OCI-LY7 (cell line): ENCODE data around the gene LOXHD1. TPM values are rescaled to one million over a fixed set of nuclear protein-coding genes. Genes with fewer than 3 reads are reported as not detected.

Experiments used
- BruUV-seq: library from RNA; stranded (reverse); fragments of 400-500 nt; replicated peaks from 2 replicates; lab custom pipeline; 2021; lab: Mats Ljungman, UMichigan
- CTCF ChIA-PET: fragments of 300-600 bp; sonication (Branson Sonifier 250); formaldehyde crosslinking; loops from one replicate; lab custom pipeline; 2022; ENCODE audit warnings: antibody characterized with exemption; ENCODE audit not compliant: unreplicated experiment; lab: Charles Lee
- POLR2A ChIA-PET: fragments of 300-600 bp; sonication (Branson Sonifier 250); formaldehyde crosslinking; loops from one replicate; lab custom pipeline; 2022; ENCODE audit warnings: antibody characterized with exemption; lab: Charles Lee
- DNase-seq: peaks from one replicate; pipeline ENCODE4 v3.0.0-alpha.2; 2015; ENCODE audit warnings: low spot score
- H2AFZ ChIP-seq: fragments of 200-600 bp; sonication (generic), shearing (Covaris generic); 2 replicates; pipeline ENCODE4 v1.6.1; 2014; ENCODE audit warnings: mild to moderate bottlenecking, antibody characterized with exemption, low read length, moderate library complexity
- H3K27ac ChIP-seq: fragments of 200-600 bp; sonication (generic); 2 replicates; pipeline ENCODE4 v1.5.1; 2014; ENCODE audit warnings: mixed run types, low read depth, mild to moderate bottlenecking, moderate library complexity, low read length, inconsistent platforms; ENCODE audit not compliant: poor library complexity, severe bottlenecking
- H3K36me3 ChIP-seq: fragments of 200-600 bp; sonication (generic); 2 replicates; pipeline ENCODE4 v1.6.1; 2014; ENCODE audit warnings: mild to moderate bottlenecking, antibody characterized with exemption, low read length, moderate library complexity, mixed read lengths; ENCODE audit not compliant: insufficient read depth
- H3K4me1 ChIP-seq: fragments of 200-600 bp; sonication (generic); 2 replicates; pipeline ENCODE4 v1.5.1; 2014; ENCODE audit warnings: mild to moderate bottlenecking, low read length; ENCODE audit not compliant: insufficient read depth, poor library complexity, severe bottlenecking
- H3K4me2 ChIP-seq: fragments of 200-600 bp; sonication (generic); 2 replicates; pipeline ENCODE4 v1.6.1; 2014; ENCODE audit warnings: mild to moderate bottlenecking, low read length
- H3K4me3 ChIP-seq: fragments of 200-600 bp; sonication (generic); 2 replicates; pipeline ENCODE4 v1.5.1; 2014; ENCODE audit warnings: mild to moderate bottlenecking, low read depth, low read length; ENCODE audit not compliant: poor library complexity, severe bottlenecking
- H3K79me2 ChIP-seq: fragments of 200-600 bp; sonication (generic); 2 replicates; pipeline ENCODE4 v1.6.1; 2016; ENCODE audit warnings: low read depth, mild to moderate bottlenecking, low read length, moderate library complexity, mixed read lengths; ENCODE audit not compliant: insufficient read depth
- H3K9me2 ChIP-seq: fragments of 200-600 bp; sonication (generic); 2 replicates; pipeline ENCODE4 v1.6.1; 2016; ENCODE audit warnings: mild to moderate bottlenecking, low read length, mixed read lengths; ENCODE audit not compliant: insufficient read depth
- H3K9me3 ChIP-seq: fragments of 200-600 bp; sonication (generic); 2 replicates; pipeline ENCODE4 v1.6.1; 2014; ENCODE audit warnings: mild to moderate bottlenecking, mixed run types, low read length, mixed read lengths
- H4K20me1 ChIP-seq: fragments of 200-600 bp; sonication (generic); 2 replicates; pipeline ENCODE4 v1.6.1; 2014; ENCODE audit warnings: mild to moderate bottlenecking, antibody characterized with exemption, low read length, moderate library complexity, mixed read lengths; ENCODE audit not compliant: insufficient read depth
- CTCF ChIP-seq: fragments of 200-600 bp; sonication (generic); conservative IDR thresholded peaks from 2 replicates; pipeline ENCODE4 v1.5.1; 2014; ENCODE audit warnings: mild to moderate bottlenecking, antibody characterized with exemption, low read length, moderate library complexity, mixed read lengths
- EZH2phosphoT487 ChIP-seq: fragments of 200-600 bp; sonication (generic); IDR thresholded peaks from 2 replicates; pipeline ENCODE4 v1.6.1; 2018; ENCODE audit warnings: low read depth, borderline replicate concordance, mild to moderate bottlenecking, mixed run types, antibody characterized with exemption, low read length, moderate library complexity, mixed read lengths
- intact Hi-C: fragments of 100-400 bp; cut with micrococcal nuclease; formaldehyde crosslinking; loops from one replicate; pipeline ENCODE4 v1.10.0; 2022; ENCODE audit not compliant: unreplicated experiment
- total RNA-seq, 2 experiments: library from RNA; depleted of rRNA in 1 of 2; stranded (reverse); fragments of >200 nt in 1 of 2; shearing (Covaris generic) in 1 of 2; gene quantifications; 2 replicates each; pipeline ENCODE4 v1.2.3, GENCODE V29; 2014 to 2022

The LOXHD1 gene
- total RNA-seq, 2 experiments from 2014 or later, result not detected

GRCh38 chr18:46704189-46704588 is 47.2 kb upstream of the LOXHD1 start:
- BruUV-seq, result no TSS peak
- POLR2A ChIA-PET, result no interaction called here

GRCh38 chr18:46702471-46702870 is 45.5 kb upstream of the LOXHD1 start:
- Histone ChIP-seq H3K79me2 (no peaks in the 10 kb centered on the region), H3K4me3 (no peak overlapping the region), H2AFZ (no peak overlapping the region), H3K9me3 (no peaks in the 10 kb centered on the region), H3K4me2 (no peak overlapping the region), H3K27ac (no peak overlapping the region), H3K36me3 (no peaks in the 10 kb centered on the region), H3K4me1 (peaks cover 15% of the 10 kb centered on the region), H3K9me2 (no peaks in the 10 kb centered on the region), H4K20me1 (no peaks in the 10 kb centered on the region)
- CTCF ChIA-PET, result no interaction called here
- DNase-seq, result no peak
- intact Hi-C loops, result no loop called here
- TF ChIP-seq CTCF, result no peak
- TF ChIP-seq EZH2phosphoT487, result no peak
- POLR2A ChIA-PET, result interaction anchor here (0.7 to 1.1 kb wide), 2 partner anchors 8 to 12 kb away, joined by 4 read pairs; no protein-coding TSS in a partner anchor
- no TSS peak for BruUV-seq

More at GRCh38 chr18:46704189-46704588, 47.2 kb upstream of the LOXHD1 start:
- Histone ChIP-seq H2AFZ (no peak overlapping the region), H3K36me3 (no peaks in the 10 kb centered on the region), H3K79me2 (no peaks in the 10 kb centered on the region), H3K4me3 (no peak overlapping the region), H3K27ac (no peak overlapping the region), H3K9me2 (no peaks in the 10 kb centered on the region), H3K4me2 (no peak overlapping the region), H3K4me1 (peaks cover 24% of the 10 kb centered on the region), H3K9me3 (no peaks in the 10 kb centered on the region), H4K20me1 (no peaks in the 10 kb centered on the region)
- CTCF ChIA-PET, result no interaction called here
- no peak for DNase-seq
- intact Hi-C loops, result no loop called here
- TF ChIP-seq CTCF, result no peak
- TF ChIP-seq EZH2phosphoT487, result no peak

- ChIA-PET CTCF (no interaction called here), POLR2A (no interaction called here)
- Histone ChIP-seq H3K79me2 (no peaks in the 10 kb centered on the region), H3K27ac (no peak overlapping the region), H3K36me3 (no peaks in the 10 kb centered on the region), H3K4me3 (no peak overlapping the region), H3K9me3 (no peaks in the 10 kb centered on the region), H2AFZ (no peak overlapping the region), H3K4me1 (no peaks in the 10 kb centered on the region), H3K9me2 (no peaks in the 10 kb centered on the region), H3K4me2 (no peak overlapping the region), H4K20me1 (no peaks in the 10 kb centered on the region)
- intact Hi-C loops, result no loop called here
- no TSS peak for BruUV-seq
- no peak for DNase-seq
- TF ChIP-seq EZH2phosphoT487 (no peak), CTCF (no peak)
Measured at GRCh38 chr18:46700066-46700824, 43.2 kb upstream of the LOXHD1 start.
